IMR-90 (cell line): Measurements from ENCODE around the gene TENM3. TPM values are rescaled to one million over a fixed set of nuclear protein-coding genes. Genes with fewer than 3 reads are reported as not detected.

Source experiments
- ATAC-seq: fragments of 200-7000 bp; cut with Tn5 transposase; 2 replicates; pipeline ENCODE4 v1.9.1; 2020; ENCODE audit warnings: low read depth, mild to moderate bottlenecking, moderate library complexity
- BruUV-seq: library from RNA; stranded (reverse); fragments of 400-500 nt; replicated peaks from 2 replicates; lab custom pipeline; 2021; lab: Mats Ljungman, UMichigan
- CTCF ChIA-PET: fragments of 300-600 bp; formaldehyde crosslinking; extraction: SDS; loops from one replicate; lab custom pipeline; 2021; ENCODE audit warnings: antibody characterized with exemption; lab: Yijun Ruan, JAX
- POLR2A ChIA-PET: fragments of 300-600 bp; sonication (Branson Sonifier 250); formaldehyde crosslinking; loops from one replicate; lab custom pipeline; 2022; ENCODE audit warnings: antibody characterized with exemption; ENCODE audit not compliant: unreplicated experiment; lab: Charles Lee
- DNase-seq: peaks from one replicate; pipeline ENCODE4 v3.0.0; 2013
- H2AFZ ChIP-seq: replicated peaks from 2 replicates; pipeline ENCODE3; 2013; ENCODE audit warnings: low read length, mild to moderate bottlenecking; ENCODE audit not compliant: poor library complexity
- H2AK5ac ChIP-seq: 2 replicates; pipeline ENCODE4 v1.6.1; 2013; ENCODE audit warnings: low read depth, low read length, inconsistent platforms
- H2AK9ac ChIP-seq: replicated peaks from 2 replicates; pipeline ENCODE3; 2013; ENCODE audit warnings: mild to moderate bottlenecking, low read depth, low read length, moderate library complexity; ENCODE audit not compliant: poor library complexity
- H2BK120ac ChIP-seq: 2 replicates; pipeline ENCODE4 v1.6.1; 2013; ENCODE audit warnings: low read depth, low read length, inconsistent platforms
- H2BK15ac ChIP-seq: 3 replicates; pipeline ENCODE4 v1.6.1; 2013; ENCODE audit warnings: low read depth, low read length, inconsistent platforms
- H2BK20ac ChIP-seq: 2 replicates; pipeline ENCODE4 v1.6.1; 2013; ENCODE audit warnings: low read depth, mild to moderate bottlenecking, inconsistent platforms, low read length, moderate library complexity
- H2BK5ac ChIP-seq: 2 replicates; pipeline ENCODE4 v1.6.1; 2013; ENCODE audit warnings: mild to moderate bottlenecking, low read depth, low read length, inconsistent platforms; ENCODE audit not compliant: poor library complexity, severe bottlenecking
- H3K14ac ChIP-seq: replicated peaks from 2 replicates; pipeline ENCODE4 v1.6.1; 2013; ENCODE audit warnings: low read depth, low read length, inconsistent platforms
- H3K18ac ChIP-seq: 2 replicates; pipeline ENCODE4 v1.6.1; 2013; ENCODE audit warnings: low read depth, low read length, control low read depth
- H3K23ac ChIP-seq: 2 replicates; pipeline ENCODE4 v1.6.1; 2013; ENCODE audit warnings: low read depth, low read length, inconsistent platforms
- H3K27ac ChIP-seq: 2 replicates; pipeline ENCODE4 v1.5.1; 2013; ENCODE audit warnings: mild to moderate bottlenecking, control low read depth, low read length; ENCODE audit not compliant: insufficient read depth
- H3K27me3 ChIP-seq: 2 replicates; pipeline ENCODE4 v1.6.1; 2013; ENCODE audit warnings: low read length; ENCODE audit not compliant: control insufficient read depth, insufficient read depth
- H3K36me3 ChIP-seq: 2 replicates; pipeline ENCODE4 v1.6.1; 2013; ENCODE audit warnings: low read length, mixed read lengths; ENCODE audit not compliant: control insufficient read depth, insufficient read depth
- H3K4ac ChIP-seq: 2 replicates; pipeline ENCODE4 v1.6.1; 2013; ENCODE audit warnings: low read depth, low read length, inconsistent platforms
- H3K4me1 ChIP-seq: 2 replicates; pipeline ENCODE4 v1.6.1; 2013; ENCODE audit warnings: low read length, mixed read lengths; ENCODE audit not compliant: control insufficient read depth, insufficient read depth
- H3K4me2 ChIP-seq: 2 replicates; pipeline ENCODE4 v1.6.1; 2013; ENCODE audit warnings: low read depth, mild to moderate bottlenecking, control low read depth, low read length, moderate library complexity
- H3K4me3 ChIP-seq: 2 replicates; pipeline ENCODE4 v1.5.1; 2013; ENCODE audit warnings: low read depth, mild to moderate bottlenecking, control low read depth, low read length, moderate library complexity; ENCODE audit not compliant: insufficient read depth
- H3K56ac ChIP-seq: 2 replicates; pipeline ENCODE4 v1.6.1; 2013; ENCODE audit warnings: low read length, inconsistent platforms; ENCODE audit not compliant: insufficient read depth; ENCODE audit errors: extremely low read depth
- H3K79me1 ChIP-seq, 2 experiments: 2 replicates each; pipeline ENCODE4 v1.6.1; 2013; ENCODE audit warnings: low read length in 2 of 2, inconsistent platforms in 1 of 2, low read depth in 1 of 2
- H3K9ac ChIP-seq: 2 replicates; pipeline ENCODE4 v1.6.1; 2013; ENCODE audit warnings: low read depth, low read length, control low read depth
- H3K9me1 ChIP-seq: 2 replicates; pipeline ENCODE4 v1.6.1; 2013; ENCODE audit warnings: low read length, inconsistent platforms; ENCODE audit not compliant: insufficient read depth
- H3K9me3 ChIP-seq: 2 replicates; pipeline ENCODE4 v1.6.1; 2013; ENCODE audit warnings: low read length; ENCODE audit not compliant: control insufficient read depth, insufficient read depth
- H4K20me1 ChIP-seq: 2 replicates; pipeline ENCODE4 v1.6.1; 2013; ENCODE audit warnings: low read length, inconsistent platforms; ENCODE audit not compliant: insufficient read depth
- H4K5ac ChIP-seq: 2 replicates; pipeline ENCODE4 v1.6.1; 2013; ENCODE audit warnings: mild to moderate bottlenecking, low read depth, low read length, control low read depth
- H4K8ac ChIP-seq, 2 experiments: 2 replicates each; pipeline ENCODE4 v1.6.1; 2013; ENCODE audit warnings: low read depth in 2 of 2, low read length in 2 of 2, control low read depth in 1 of 2, inconsistent platforms in 1 of 2
- H4K91ac ChIP-seq: 2 replicates; pipeline ENCODE4 v1.6.1; 2013; ENCODE audit warnings: low read depth, low read length, inconsistent platforms; ENCODE audit not compliant: insufficient read depth
- MAZ ChIP-seq: IDR thresholded peaks from 2 replicates; pipeline ENCODE4 v1.6.1; 2012; ENCODE audit warnings: low read depth, mild to moderate bottlenecking, low read length, improper control_type of control experiment, moderate library complexity, borderline replicate concordance
- MXI1 ChIP-seq: IDR thresholded peaks from 2 replicates; pipeline ENCODE4 v1.6.1; 2012; ENCODE audit warnings: low read depth, mild to moderate bottlenecking, low read length, moderate library complexity, borderline replicate concordance
- RFX5 ChIP-seq: IDR thresholded peaks from 2 replicates; pipeline ENCODE4 v1.8.0; 2012; ENCODE audit warnings: low read depth, mild to moderate bottlenecking, low read length, moderate library complexity
- USF2 ChIP-seq: fragments of 150-350 bp; IDR thresholded peaks from 2 replicates; pipeline ENCODE4 v1.6.1; 2017; ENCODE audit warnings: mild to moderate bottlenecking, antibody characterized with exemption, low read length, low read depth
- WGBS, 2 experiments: methylation state at CpG; one replicate each; pipeline versions ENCODE4 v1.1.5 to v1.1.7; 2013; ENCODE audit warnings: missing lambda C conversion rate in 2 of 2; ENCODE audit not compliant: insufficient read length in 1 of 2; ENCODE audit errors: extremely low coverage in 2 of 2; 5-methylcytosine and 5-hydroxymethylcytosine counted together
- dilution Hi-C: fragments of 300-500 bp; cut with HindIII; formaldehyde crosslinking; loops from one replicate; pipeline ENCODE4 v1.14.3; 2018; ENCODE audit warnings: low sequenced_read_pairs; ENCODE audit not compliant: unreplicated experiment
- in situ Hi-C: fragments of 300-500 bp; cut with MboI; formaldehyde crosslinking; loops from 3 replicates; pipeline ENCODE4 v1.14.3; 2019; ENCODE audit warnings: low sequenced_read_pairs, inconsistent platforms, mixed read lengths
- intact Hi-C: fragments of 100-400 bp; cut with micrococcal nuclease; formaldehyde crosslinking; loops from 2 replicates; pipeline ENCODE4 v1.10.0; 2022
- polyA plus RNA-seq, 3 experiments: library from polyadenylated mRNA; depleted of rRNA; stranded (reverse); fragments of >200 nt; gene quantifications; 2 replicates each; pipeline ENCODE4 v1.2.3, GENCODE V29; 2012; ENCODE audit warnings: low replicate concordance in 1 of 3
- total RNA-seq: library from RNA; depleted of rRNA; stranded (reverse); fragments of >200 nt; gene quantifications from 2 replicates; pipeline ENCODE4 v1.2.3, GENCODE V29; 2012

Gene TENM3
- total and polyA plus RNA-seq, 2 of the 4 experiments (the other 2 are of a cell fraction): 29.9 to 173 TPM

GRCh38 chr4:182292612-182293011 lies 49.4 kb downstream of the TENM3 start:
- WGBS, 2 experiments: 100% methylated on average over 1 of the region's 4 CpGs; no CpG with 5 or more reads in 1 of the 2 experiments

More at GRCh38 chr4:182292612-182293011, 49.4 kb downstream of the TENM3 start:
- H3K79me1 ChIP-seq: no peaks in the 10 kb centered on the region
- H3K9ac ChIP-seq: no peak overlapping the region
- no peaks in the 10 kb centered on the region for H3K9me3 ChIP-seq
- DNase-seq (no peak), ATAC-seq (no peak)
- H4K5ac ChIP-seq: no peak overlapping the region
- ChIA-PET POLR2A (no interaction called here), CTCF (no interaction called here)
- H3K18ac ChIP-seq: no peak overlapping the region
- dilution Hi-C loops: no loop called here
- H2AK9ac ChIP-seq: no peak overlapping the region
- 0 out of 2 replicates have a peak, but pooled peaks cover 4% of the 10 kb centered on the region for H3K9me1 ChIP-seq
- no peak overlapping the region for H3K4me2 ChIP-seq
- no peak overlapping the region for H3K56ac ChIP-seq
- no peak overlapping the region for H2AK5ac ChIP-seq
- no TSS peak for BruUV-seq
- in situ Hi-C loops: no loop called here
- H2BK5ac ChIP-seq: no peak overlapping the region
- H2BK20ac ChIP-seq: no peak overlapping the region
- no peak overlapping the region for H3K4ac ChIP-seq
- no peak overlapping the region for H2AFZ ChIP-seq
- TF ChIP-seq MAZ (no peak), USF2 (no peak), MXI1 (no peak), RFX5 (no peak)
- no peak overlapping the region for H4K91ac ChIP-seq
- H3K23ac ChIP-seq: no peak overlapping the region
- H2BK120ac ChIP-seq: no peak overlapping the region
- H2BK15ac ChIP-seq: no peak overlapping the region
- no peak overlapping the region for H3K14ac ChIP-seq
- H3K27ac ChIP-seq: no peak overlapping the region
- H3K36me3 ChIP-seq: no peaks in the 10 kb centered on the region
- intact Hi-C loops: no loop called here
- H3K4me1 ChIP-seq: no peaks in the 10 kb centered on the region; the same call in 1 of the 2 replicates
- H3K4me3 ChIP-seq: no peak overlapping the region
- H4K20me1 ChIP-seq: no peaks in the 10 kb centered on the region
- H3K27me3 ChIP-seq: no peaks in the 10 kb centered on the region
- H4K8ac ChIP-seq: no peak overlapping the region
